Trophoblast cell (in vitro differentiated cells and primary cell): ENCODE results near the gene STRADA.

Source experiments
- DNase-seq, 2 donors: peaks; one replicate each; pipeline ENCODE4 v3.0.0-alpha.2; 2016
- H2AFZ ChIP-seq: 2 replicates; pipeline ENCODE4 v1.6.1; 2013; ENCODE audit warnings: low read length, moderate library complexity, mild to moderate bottlenecking; ENCODE audit not compliant: insufficient read depth, poor library complexity
- H2AK5ac ChIP-seq: 2 replicates; pipeline ENCODE4 v1.6.1; 2013; ENCODE audit warnings: mild to moderate bottlenecking, low read length
- H2BK120ac ChIP-seq: 2 replicates; pipeline ENCODE4 v1.6.1; 2013; ENCODE audit warnings: low read length, mild to moderate bottlenecking, moderate library complexity; ENCODE audit not compliant: insufficient read depth, poor library complexity
- H2BK12ac ChIP-seq: 2 replicates; pipeline ENCODE4 v1.6.1; 2013; ENCODE audit warnings: mild to moderate bottlenecking, low read length, moderate library complexity
- H2BK5ac ChIP-seq: 2 replicates; pipeline ENCODE4 v1.6.1; 2013; ENCODE audit warnings: low read length, low read depth, moderate library complexity, mild to moderate bottlenecking; ENCODE audit not compliant: poor library complexity
- H3K14ac ChIP-seq: 2 replicates; pipeline ENCODE4 v1.6.1; 2013; ENCODE audit warnings: mild to moderate bottlenecking, low read length
- H3K18ac ChIP-seq: 2 replicates; pipeline ENCODE4 v1.6.1; 2013; ENCODE audit warnings: mild to moderate bottlenecking, low read length
- H3K23ac ChIP-seq: 2 replicates; pipeline ENCODE4 v1.6.1; 2013; ENCODE audit warnings: low read length
- H3K27ac ChIP-seq: 2 replicates; pipeline ENCODE4 v1.5.1; 2013; ENCODE audit warnings: low read depth, mild to moderate bottlenecking, inconsistent platforms, low read length, moderate library complexity
- H3K27me3 ChIP-seq: 2 replicates; pipeline ENCODE4 v1.6.1; 2013; ENCODE audit warnings: inconsistent platforms, mild to moderate bottlenecking, low read length, moderate library complexity; ENCODE audit not compliant: insufficient read depth
- H3K36me3 ChIP-seq, 2 experiments: 1 replicate in 1 of 2; 2 replicates in 1 of 2; pipeline ENCODE4 v1.6.1; 2013; ENCODE audit warnings: low read length in 2 of 2, mild to moderate bottlenecking in 2 of 2, moderate library complexity in 1 of 2; ENCODE audit not compliant: insufficient read depth in 2 of 2, control insufficient read depth in 1 of 2
- H3K4ac ChIP-seq: 2 replicates; pipeline ENCODE4 v1.6.1; 2013; ENCODE audit warnings: low read depth, mild to moderate bottlenecking, low read length, moderate library complexity
- H3K4me1 ChIP-seq, 2 experiments: 1 replicate in 1 of 2; 2 replicates in 1 of 2; pipeline ENCODE4 v1.6.1; 2013; ENCODE audit warnings: low read length in 2 of 2, mild to moderate bottlenecking in 2 of 2, moderate library complexity in 1 of 2; ENCODE audit not compliant: insufficient read depth in 2 of 2, control insufficient read depth in 1 of 2
- H3K4me2 ChIP-seq: 2 replicates; pipeline ENCODE4 v1.6.1; 2013; ENCODE audit warnings: inconsistent platforms, mild to moderate bottlenecking, low read length, moderate library complexity
- H3K4me3 ChIP-seq: 2 replicates; pipeline ENCODE4 v1.5.1; 2013; ENCODE audit warnings: mild to moderate bottlenecking, low read depth, low read length, inconsistent platforms
- H3K79me1 ChIP-seq: one replicate; pipeline ENCODE4 v1.6.1; 2013; ENCODE audit warnings: low read length
- H3K79me2 ChIP-seq: 2 replicates; pipeline ENCODE4 v1.6.1; 2013; ENCODE audit warnings: low read length, mild to moderate bottlenecking; ENCODE audit not compliant: control insufficient read depth, insufficient read depth, poor library complexity
- H3K9ac ChIP-seq: 2 replicates; pipeline ENCODE4 v1.6.1; 2013; ENCODE audit warnings: mild to moderate bottlenecking, low read length
- H3K9me3 ChIP-seq: 2 replicates; pipeline ENCODE4 v1.6.1; 2013; ENCODE audit warnings: low read depth, mild to moderate bottlenecking, control low read depth, inconsistent platforms, low read length; ENCODE audit not compliant: insufficient read depth
- H4K12ac ChIP-seq: 2 replicates; pipeline ENCODE4 v1.6.1; 2013; ENCODE audit warnings: low read depth, mild to moderate bottlenecking, low read length, moderate library complexity
- H4K8ac ChIP-seq: 2 replicates; pipeline ENCODE4 v1.6.1; 2013; ENCODE audit warnings: low read depth, mild to moderate bottlenecking, low read length, moderate library complexity
- H4K91ac ChIP-seq: one replicate; pipeline ENCODE4 v1.6.1; 2013; ENCODE audit warnings: low read depth, mild to moderate bottlenecking, low read length, moderate library complexity
- WGBS: extraction: QIAGEN DNeasy Blood & Tissue Kit; methylation state at CpG from one replicate; pipeline ENCODE4 v1.1.7; 2013; ENCODE audit warnings: missing lambda C conversion rate; ENCODE audit not compliant: insufficient read length, insufficient coverage; ENCODE audit errors: extremely low coverage; 5-methylcytosine and 5-hydroxymethylcytosine counted together

Gene STRADA

DNA sequence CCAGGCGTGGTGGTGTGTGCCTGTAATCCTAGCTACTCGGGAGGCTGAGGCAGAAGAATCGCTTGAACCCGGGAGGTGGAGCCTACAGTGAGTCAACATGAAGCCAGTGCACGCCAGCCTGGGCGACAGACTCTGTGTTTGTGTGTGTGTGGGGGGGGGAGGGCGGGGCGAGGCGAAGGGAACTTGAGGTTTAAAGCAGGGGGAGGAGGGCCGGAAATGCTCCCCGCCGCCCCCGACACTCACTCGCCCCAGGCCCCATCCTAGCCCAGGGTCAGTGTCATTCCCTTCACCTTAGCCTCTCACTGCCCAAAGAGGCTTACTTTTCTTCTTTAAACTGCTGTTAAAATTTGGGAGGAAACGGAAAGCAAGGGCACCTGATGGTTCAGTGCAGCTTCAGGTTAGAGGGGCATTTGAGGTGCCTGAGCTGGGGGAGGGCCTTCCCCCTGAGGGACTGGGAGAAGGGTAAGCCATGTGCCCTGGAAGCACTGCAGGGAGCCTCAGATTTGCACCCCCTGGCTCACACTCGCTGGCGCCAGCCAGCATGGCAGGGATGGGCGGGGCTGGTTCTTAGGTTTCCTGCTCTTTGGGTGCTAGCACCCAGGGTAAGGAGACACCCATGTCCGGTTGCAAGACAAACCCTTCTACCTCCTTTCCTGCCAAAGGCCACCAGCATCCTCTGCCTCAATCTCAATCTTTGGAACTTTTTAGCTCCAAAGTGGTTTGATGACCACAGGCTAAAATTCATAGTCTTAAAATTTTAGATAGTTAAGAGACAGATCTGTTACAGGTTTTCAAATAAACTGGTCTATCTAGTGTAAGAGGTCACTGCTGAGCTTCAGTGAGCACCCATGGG is 39.5 kb downstream of the STRADA start:
- H3K4me2 ChIP-seq, result no peak overlapping the region
- no peak overlapping the region for H2BK5ac ChIP-seq
- H3K4me3 ChIP-seq, result no peak overlapping the region
- no peak overlapping the region for H2AFZ ChIP-seq
- H3K9me3 ChIP-seq, result peaks cover 1% of the 10 kb centered on the region
- H3K4ac ChIP-seq, result no peak overlapping the region
- H3K79me1 ChIP-seq, result peaks cover 6% of the 10 kb centered on the region
- no peak overlapping the region for H4K91ac ChIP-seq
- H3K4me1 ChIP-seq, result peaks cover 9 to 16% of the 10 kb centered on the region in 2 experiments
- H3K14ac ChIP-seq, result no peak overlapping the region
- H3K79me2 ChIP-seq, result peaks cover 4% of the 10 kb centered on the region
- no peak overlapping the region for H3K9ac ChIP-seq
- no peak overlapping the region for H3K23ac ChIP-seq
- no peak for DNase-seq
- H2BK12ac ChIP-seq, result no peak overlapping the region
- H4K8ac ChIP-seq, result no peak overlapping the region
- no peak overlapping the region for H3K18ac ChIP-seq
- peaks cover 15 to 27% of the 10 kb centered on the region in 2 experiments for H3K36me3 ChIP-seq
- no peak overlapping the region for H2BK120ac ChIP-seq
- no peaks in the 10 kb centered on the region for H3K27me3 ChIP-seq
- no CpG with 5 or more reads among the region's 19 CpGs for WGBS
- no peak overlapping the region for H4K12ac ChIP-seq
- H2AK5ac ChIP-seq, result no peak overlapping the region
- H3K27ac ChIP-seq, result no peak overlapping the region

DNA sequence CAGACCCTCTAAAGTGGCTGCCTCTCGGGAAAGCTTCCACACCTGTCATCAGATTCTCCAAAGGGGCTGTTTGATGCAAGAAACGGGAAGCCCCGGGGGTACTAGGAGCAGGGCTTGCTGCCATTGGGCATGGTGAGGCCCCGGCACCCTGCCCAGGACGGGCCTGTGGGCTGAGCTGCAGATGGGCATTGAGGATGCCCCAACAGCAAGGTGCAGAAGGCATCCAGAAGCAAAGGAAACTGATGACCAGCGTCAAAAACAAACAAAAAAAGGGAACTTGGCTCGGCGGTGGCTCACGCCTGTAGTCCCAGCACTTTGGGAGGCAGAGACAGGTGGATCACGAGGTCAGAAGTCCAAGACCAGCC is 40.2 kb downstream of the STRADA start:
- no peaks in the 10 kb centered on the region for H3K27me3 ChIP-seq
- H4K8ac ChIP-seq, result no peak overlapping the region
- no peak overlapping the region for H4K91ac ChIP-seq
- no peak overlapping the region for H3K14ac ChIP-seq
- H2BK5ac ChIP-seq, result no peak overlapping the region
- no peak overlapping the region for H4K12ac ChIP-seq
- peaks cover 4% of the 10 kb centered on the region for H3K79me2 ChIP-seq
- no peak overlapping the region for H2BK12ac ChIP-seq
- peak overlapping the region; percentile 69 for H3K4me2 ChIP-seq
- H3K23ac ChIP-seq, result no peak overlapping the region
- no peak overlapping the region for H3K9ac ChIP-seq
- H3K4ac ChIP-seq, result no peak overlapping the region
- H3K4me1 ChIP-seq, result peaks cover 9 to 16% of the 10 kb centered on the region in 2 experiments
- H3K79me1 ChIP-seq, result peaks cover 6% of the 10 kb centered on the region
- H3K9me3 ChIP-seq, result no peaks in the 10 kb centered on the region
- H2AFZ ChIP-seq, result no peak overlapping the region
- DNase-seq, result no peak
- H3K18ac ChIP-seq, result no peak overlapping the region
- no CpG with 5 or more reads among the region's 10 CpGs for WGBS
- H3K36me3 ChIP-seq, result peaks cover 17 to 26% of the 10 kb centered on the region in 2 experiments
- H2AK5ac ChIP-seq, result no peak overlapping the region
- H3K4me3 ChIP-seq, result no peak overlapping the region
- H2BK120ac ChIP-seq, result no peak overlapping the region
- no peak overlapping the region for H3K27ac ChIP-seq

DNA sequence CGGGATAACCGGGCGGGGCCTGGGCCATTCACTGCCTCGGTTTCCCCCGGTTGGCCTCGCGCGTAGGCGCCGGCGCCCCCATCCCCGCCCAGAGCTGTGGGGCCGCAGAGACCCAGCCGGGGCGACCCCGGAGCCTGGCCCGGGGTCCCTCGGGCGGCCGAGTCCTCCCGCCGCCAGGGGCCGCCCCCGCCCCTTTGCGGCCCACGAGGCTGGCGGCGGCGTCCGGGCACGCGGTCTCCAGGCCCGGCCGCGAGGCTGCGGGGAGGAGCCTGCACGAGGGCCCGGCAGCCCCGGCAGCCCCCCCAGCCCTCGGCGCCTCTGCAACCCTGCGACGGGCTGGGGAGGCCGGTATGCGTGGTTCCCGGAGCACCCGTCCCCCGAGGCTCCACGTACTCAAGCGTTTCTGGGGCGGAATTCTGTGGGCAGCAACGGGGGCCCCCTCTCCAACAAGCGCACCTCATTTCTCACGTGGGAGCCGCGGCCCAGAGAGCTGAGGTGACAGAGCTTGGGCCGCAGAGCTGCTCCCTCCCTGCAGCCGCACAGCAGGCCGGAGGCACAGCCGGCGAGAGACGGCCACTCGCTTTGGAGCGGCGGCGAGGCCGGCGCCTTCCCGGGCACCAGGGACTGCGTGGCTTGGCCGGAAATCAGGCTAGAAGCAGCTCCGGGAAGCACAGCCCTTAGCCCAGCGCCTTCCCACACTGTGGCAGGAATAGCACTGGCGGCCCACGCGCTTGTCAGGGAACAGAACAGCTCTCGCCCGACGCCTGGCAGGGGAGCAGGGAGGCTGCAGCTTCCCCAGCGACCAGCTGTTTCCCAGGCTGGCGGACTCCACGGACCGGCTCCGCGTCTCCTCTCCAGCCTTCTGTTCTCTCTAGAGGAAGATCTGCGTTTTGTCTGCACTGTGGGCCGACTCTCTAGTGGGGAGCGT is 40.8 kb downstream of the STRADA start:
- H3K4ac ChIP-seq, result peak overlapping the region; percentile 16
- H4K91ac ChIP-seq, result peak overlapping the region; percentile 71
- H2BK5ac ChIP-seq, result no peak overlapping the region
- peak overlapping the region; percentile 72 for H4K12ac ChIP-seq
- H3K4me3 ChIP-seq, result peak overlapping the region; percentile 69
- peaks cover 9 to 16% of the 10 kb centered on the region in 2 experiments for H3K4me1 ChIP-seq
- H2BK12ac ChIP-seq, result no peak overlapping the region
- H3K9ac ChIP-seq, result no peak overlapping the region
- H4K8ac ChIP-seq, result peak overlapping the region; percentile 80
- no peak for DNase-seq
- H3K18ac ChIP-seq, result peak overlapping the region; percentile 81
- no peak overlapping the region for H3K23ac ChIP-seq
- H3K27me3 ChIP-seq, result no peaks in the 10 kb centered on the region
- WGBS, result no CpG with 5 or more reads among the region's 88 CpGs
- no peaks in the 10 kb centered on the region for H3K9me3 ChIP-seq
- peak overlapping the region; percentile 5 for H3K27ac ChIP-seq
- H3K79me2 ChIP-seq, result peaks cover 4% of the 10 kb centered on the region
- H2AK5ac ChIP-seq, result peak overlapping the region; percentile 34
- peak overlapping the region; percentile 86 for H3K14ac ChIP-seq
- peak overlapping the region; percentile 69 for H3K4me2 ChIP-seq
- peaks cover 6% of the 10 kb centered on the region for H3K79me1 ChIP-seq
- peaks cover 15 to 24% of the 10 kb centered on the region in 2 experiments for H3K36me3 ChIP-seq
- peak overlapping the region; percentile 54 for H2BK120ac ChIP-seq
- peak overlapping the region; percentile 67 for H2AFZ ChIP-seq
